Ovary (tissue), 9 donors: ENCODE results near the gene GAPDH. TPM values are rescaled to one million over a fixed set of nuclear protein-coding genes. Genes with fewer than 3 reads are reported as not detected.
"Not testable (repeated sequence)": the region's sequence is repeated elsewhere in the genome, so short reads cannot be mapped to it uniquely, and the experiment has no call there.

Experiments used
- DNase-seq, 5 donors: peaks; one replicate each; pipeline ENCODE4 v3.0.0-alpha.2; 2019 to 2020
- H3K27ac ChIP-seq, 2 donors: fragments of 200-600 bp; one replicate each; pipeline versions ENCODE4 v1.5.1 to v1.8.0; 2019 to 2022
- H3K27me3 ChIP-seq: fragments of 200-600 bp; one replicate; pipeline ENCODE4 v1.8.0; 2022
- H3K36me3 ChIP-seq: fragments of 200-600 bp; sonication (generic); one replicate; pipeline ENCODE4 v1.5.1; 2019
- H3K4me1 ChIP-seq: one replicate; pipeline ENCODE4 v1.8.1; 2013; ENCODE audit warnings: mild to moderate bottlenecking, moderate library complexity; ENCODE audit not compliant: insufficient read depth
- H3K4me3 ChIP-seq: fragments of 200-600 bp; sonication (generic); one replicate; pipeline ENCODE4 v1.5.1; 2017
- H3K9me3 ChIP-seq, 2 donors: fragments of 200-600 bp in 1 of 2; sonication (generic) in 1 of 2; one replicate each; pipeline versions ENCODE4 v1.5.1 to v1.8.1; 2013 to 2019; ENCODE audit warnings: mild to moderate bottlenecking in 1 of 2, moderate library complexity in 1 of 2
- EP300 ChIP-seq: sonication (generic); formaldehyde crosslinking; IDR thresholded peaks from one replicate; pipeline ENCODE4 v1.6.1; 2017; ENCODE audit warnings: antibody characterized with exemption
- POLR2A ChIP-seq: fragments of 450-650 bp; IDR thresholded peaks from one replicate; pipeline ENCODE4 v1.6.1; 2017; ENCODE audit warnings: antibody characterized with exemption, mild to moderate bottlenecking, moderate library complexity
- WGBS, 3 donors: extraction: QIAGEN DNeasy Blood & Tissue Kit in 1 of 3; methylation state at CpG; one replicate each; pipeline versions ENCODE4 v1.1.5 to v1.1.7; 2013 to 2017; 5-methylcytosine and 5-hydroxymethylcytosine counted together
- intact Hi-C, 4 donors: fragments of 100-400 bp; cut with DNase I; formaldehyde crosslinking; loops; one replicate each; pipeline versions ENCODE4 v1.11.0 to v1.15.1; 2022 to 2023
- polyA plus RNA-seq, 2 donors: library from polyadenylated mRNA; stranded (reverse); fragments of 200-250 nt in 1 of 2; fragments of 350-450 nt in 1 of 2; fragmentation: Illumina TruSeq in 1 of 2; extraction: RNeasy Lipid Tissue Mini Kit (QIAGEN cat#74804) in 1 of 2; gene quantifications; one replicate each; pipeline ENCODE4 v1.2.3, GENCODE V29; 2013 to 2014
- total RNA-seq, 7 donors: library from RNA; depleted of rRNA in 2 of 7; stranded (reverse); fragments of >200 nt in 2 of 7; fragmentation: NEBNext Ultra II Directional in 3 of 7; extraction: Animal tissue kit (Norgen Biotek cat#: 25700) in 3 of 7; gene quantifications; one replicate each; pipeline versions ENCODE4 v1.1.0 to v1.2.4, GENCODE V29; 2016 to 2023
- TF ChIP-seq, protein P1 (sequence below), 3 donors: fragments of 450-650 bp in 2 of 3; fragments of 200-600 bp in 1 of 3; IDR thresholded peaks; one replicate each; pipeline versions ENCODE4 v1.5.1 to v1.8.0; 2016 to 2022; ENCODE audit warnings: antibody characterized with exemption in 3 of 3, mild to moderate bottlenecking in 1 of 3
- donor health status: DM: no; HTN: no; CAD: no; lungs with moderate emphysema.
- donor health status: DM: no; HTN: no; CAD: no.
- donor health status: Bipolar disorder and iron deficiency.
- donor health status: DM: yes; HTN: yes; CAD: no.
- donor health status: DM: no; HTN: no; CAD: no.
- donor health status: DM: yes; HTN: yes; CAD: no.

Gene GAPDH
- total and polyA plus RNA-seq, 9 donors: 661 to 1,442 (median 1,247) TPM

DNA sequence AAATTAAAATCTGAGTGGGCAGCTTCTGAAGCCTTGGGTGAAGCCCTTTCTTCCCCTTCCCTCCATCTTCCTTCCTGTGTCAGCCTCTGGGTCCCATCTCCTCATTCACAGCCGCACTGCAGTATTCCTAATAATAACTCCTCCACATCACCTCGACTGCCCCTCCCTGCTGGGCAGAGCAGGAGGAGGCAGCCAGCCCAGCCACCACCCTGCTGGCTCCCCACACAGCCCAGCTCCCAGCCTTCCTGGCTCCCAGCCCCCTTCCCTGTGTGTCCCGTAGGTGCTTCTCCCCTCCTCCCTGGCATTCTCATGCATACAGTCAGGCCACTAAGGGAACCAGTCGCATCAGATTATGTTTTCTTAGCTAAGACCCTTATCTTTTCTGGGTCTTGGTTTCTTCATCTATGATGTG lies 17.8 kb downstream of the GAPDH start:
- intact Hi-C loops: loop anchor here in 1 of 4 donors (10.0 kb wide), 1 partner anchor 223 kb away; the partner anchor contains the start of gene LAG3
- TF ChIP-seq EP300: no peak
- Histone ChIP-seq H3K4me1 (peaks cover 25% of the 10 kb centered on the region), H3K36me3 (no peaks in the 10 kb centered on the region), H3K27ac (peak overlapping the region; percentile 46 to 53), H3K9me3 (no peaks in the 10 kb centered on the region), H3K27me3 (no peaks in the 10 kb centered on the region), H3K4me3 (no peak overlapping the region)
- no peak for DNase-seq
- 18 to 20% (median 19%) methylated on average over 4 of the region's 4 CpGs for WGBS, 3 donors

DNA sequence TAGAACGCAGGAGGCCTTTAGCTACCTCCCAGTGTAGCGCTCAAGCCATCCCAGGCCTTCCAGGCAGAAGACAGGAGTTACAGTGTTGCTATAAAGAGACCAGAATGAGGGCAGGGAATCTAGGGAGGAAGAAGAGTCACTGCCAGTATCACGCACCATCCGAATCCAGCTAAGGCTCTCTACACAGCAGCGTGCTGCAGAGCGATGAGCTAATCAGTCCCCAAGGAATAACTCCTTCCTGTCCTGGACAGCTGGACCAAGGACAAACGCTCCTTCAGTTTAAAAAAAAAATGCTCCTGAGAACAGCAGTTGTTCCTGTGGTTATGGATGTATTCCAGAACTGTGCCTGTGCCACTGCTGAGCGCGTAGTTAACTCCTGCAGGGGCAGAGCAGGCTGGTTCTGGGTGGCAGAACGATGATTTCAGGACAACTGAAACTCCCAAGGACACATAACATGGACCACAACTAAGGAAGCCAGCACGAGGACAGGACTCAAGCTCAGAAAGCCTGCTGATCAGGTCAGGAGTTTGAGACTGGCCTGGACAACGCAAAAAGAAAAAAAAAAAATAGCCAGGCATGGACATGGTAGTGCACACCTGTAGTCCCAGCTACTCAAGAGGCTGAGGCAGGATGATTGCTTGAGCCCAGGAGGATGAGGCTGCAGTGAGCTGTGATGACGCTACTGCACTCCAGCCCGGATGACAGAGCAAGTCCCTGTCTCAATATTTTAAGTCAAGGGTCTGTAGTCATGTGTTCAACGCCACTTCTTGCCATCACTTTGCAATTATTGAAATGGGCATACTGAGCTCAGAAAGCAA lies 18.9 kb downstream of the GAPDH start:
- intact Hi-C loops: loop anchor here in 1 of 4 donors (10.0 kb wide), 1 partner anchor 222 kb away; the partner anchor contains the start of gene LAG3

DNA sequence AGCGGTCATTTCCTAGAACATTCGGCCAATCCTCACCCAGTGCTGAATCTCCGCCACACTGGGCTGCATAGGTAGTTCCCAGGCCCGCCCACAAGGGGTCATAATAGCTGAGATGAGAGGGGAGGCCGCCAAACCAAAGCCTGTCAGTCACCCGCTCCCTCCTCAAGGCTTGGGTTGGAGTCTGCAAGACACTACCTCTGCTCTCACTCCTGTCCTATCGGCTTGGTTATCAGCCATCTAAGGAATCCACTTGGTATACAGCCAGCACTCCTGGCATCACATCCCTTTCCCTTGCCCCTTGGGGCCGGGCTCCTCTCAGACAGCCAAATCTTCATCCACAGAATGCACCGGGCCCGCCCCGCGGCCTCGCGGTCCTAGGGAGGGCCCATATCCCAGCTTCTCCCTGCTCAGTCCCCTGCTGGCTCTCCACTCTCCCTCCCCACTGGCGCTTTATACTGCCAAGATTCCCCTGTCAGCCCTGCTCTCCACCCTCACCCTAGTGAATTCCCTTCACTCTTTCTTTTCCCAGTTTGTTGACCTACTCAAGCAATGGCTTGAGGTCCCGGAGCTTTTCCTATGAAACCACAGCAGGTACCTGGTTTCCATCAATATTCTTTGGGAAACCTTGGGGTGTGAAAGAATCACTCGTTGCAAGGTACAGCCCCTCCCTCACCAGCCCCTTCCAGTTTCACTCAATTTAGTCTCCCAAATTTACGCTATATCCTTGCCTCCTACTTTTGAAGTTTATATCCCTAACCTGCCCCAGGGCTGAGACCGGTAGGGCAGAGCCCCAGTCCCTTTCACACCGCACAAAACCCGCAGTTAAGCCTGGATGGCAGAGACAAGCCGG lies 20.1 kb downstream of the GAPDH start:
- peak overlapping the region in 1 of 2 donors; percentile 26 for H3K27ac ChIP-seq
- TF ChIP-seq POLR2A (no peak), EP300 (no peak)
- TF ChIP-seq, protein P1, sequence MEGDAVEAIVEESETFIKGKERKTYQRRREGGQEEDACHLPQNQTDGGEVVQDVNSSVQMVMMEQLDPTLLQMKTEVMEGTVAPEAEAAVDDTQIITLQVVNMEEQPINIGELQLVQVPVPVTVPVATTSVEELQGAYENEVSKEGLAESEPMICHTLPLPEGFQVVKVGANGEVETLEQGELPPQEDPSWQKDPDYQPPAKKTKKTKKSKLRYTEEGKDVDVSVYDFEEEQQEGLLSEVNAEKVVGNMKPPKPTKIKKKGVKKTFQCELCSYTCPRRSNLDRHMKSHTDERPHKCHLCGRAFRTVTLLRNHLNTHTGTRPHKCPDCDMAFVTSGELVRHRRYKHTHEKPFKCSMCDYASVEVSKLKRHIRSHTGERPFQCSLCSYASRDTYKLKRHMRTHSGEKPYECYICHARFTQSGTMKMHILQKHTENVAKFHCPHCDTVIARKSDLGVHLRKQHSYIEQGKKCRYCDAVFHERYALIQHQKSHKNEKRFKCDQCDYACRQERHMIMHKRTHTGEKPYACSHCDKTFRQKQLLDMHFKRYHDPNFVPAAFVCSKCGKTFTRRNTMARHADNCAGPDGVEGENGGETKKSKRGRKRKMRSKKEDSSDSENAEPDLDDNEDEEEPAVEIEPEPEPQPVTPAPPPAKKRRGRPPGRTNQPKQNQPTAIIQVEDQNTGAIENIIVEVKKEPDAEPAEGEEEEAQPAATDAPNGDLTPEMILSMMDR (IDR thresholded peaks at IDR 0.05): peak in 1 of 3 donors; percentile 43
- H3K9me3 ChIP-seq: no peaks in the 10 kb centered on the region
- intact Hi-C loops: loop anchor here in 1 of 4 donors (10.0 kb wide), 1 partner anchor 220 kb away; the partner anchor contains the start of gene LAG3
- WGBS, 3 donors: 7 to 9% (median 7%) methylated on average over 22 of the region's 22 CpGs
- H3K4me1 ChIP-seq: peaks cover 25% of the 10 kb centered on the region
- H3K36me3 ChIP-seq: no peaks in the 10 kb centered on the region
- peak; percentile 61 to 76 (median 74) for DNase-seq
- no peaks in the 10 kb centered on the region for H3K27me3 ChIP-seq
- H3K4me3 ChIP-seq: peak overlapping the region; percentile 79

More for the DNA sequence above, 18.9 kb downstream of the GAPDH start:
- Histone ChIP-seq H3K36me3 (no peaks in the 10 kb centered on the region), H3K27ac (peak overlapping the region in 1 of 2 donors; percentile 53), H3K9me3 (no peaks in the 10 kb centered on the region), H3K4me3 (no peak overlapping the region), H3K4me1 (peaks cover 25% of the 10 kb centered on the region), H3K27me3 (no peaks in the 10 kb centered on the region)
- DNase-seq: peak in 1 of 5 donors; percentile 61
- WGBS, 3 donors: 30 to 34% (median 33%) methylated on average over 15 of the region's 15 CpGs
- no peak for TF ChIP-seq POLR2A
- peak; percentile 43 for TF ChIP-seq EP300

DNA sequence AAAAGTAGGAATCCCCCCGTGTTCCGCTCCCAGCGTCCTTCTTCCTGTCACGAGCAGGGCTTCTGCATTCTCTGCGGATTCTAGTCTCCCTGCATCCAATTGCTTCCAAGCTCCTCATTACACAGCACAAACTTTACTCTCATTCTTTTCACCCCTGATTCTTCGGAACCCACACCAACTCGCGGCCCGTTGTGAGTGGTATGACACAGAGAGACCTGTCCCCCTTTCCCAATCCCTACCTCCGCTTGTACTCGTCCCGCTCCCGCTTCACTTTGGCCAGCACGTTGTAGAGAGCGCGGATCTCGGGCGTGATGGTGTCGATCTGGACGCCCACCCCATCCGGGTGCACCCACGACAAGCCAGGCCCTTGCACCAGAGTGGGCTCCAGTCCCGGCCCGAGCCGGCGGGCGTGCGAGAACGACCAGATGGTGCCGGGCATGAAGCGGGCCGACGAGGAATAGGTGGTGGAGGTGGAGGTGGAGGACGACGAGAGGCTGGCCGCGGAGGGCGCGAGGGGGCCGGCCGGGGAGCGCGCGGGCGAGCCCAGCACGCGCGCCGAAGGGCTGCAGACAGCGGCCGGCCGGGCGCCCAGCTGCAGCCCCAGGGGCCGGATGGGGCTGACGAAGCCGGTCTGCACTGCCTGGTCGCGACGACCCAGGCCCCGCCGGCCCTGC lies 20.8 kb downstream of the GAPDH start:
- intact Hi-C loops: loop anchor here in 1 of 4 donors (10.0 kb wide), 1 partner anchor 220 kb away; the partner anchor contains the start of gene LAG3
- Histone ChIP-seq H3K4me1 (peaks cover 25% of the 10 kb centered on the region), H3K27me3 (no peaks in the 10 kb centered on the region), H3K27ac (peak overlapping the region in 1 of 2 donors; percentile 26), H3K4me3 (peak overlapping the region; percentile 79), H3K36me3 (no peaks in the 10 kb centered on the region), H3K9me3 (no peaks in the 10 kb centered on the region)
- TF ChIP-seq EP300 (no peak), POLR2A (no peak)
- TF ChIP-seq, protein P1 (IDR thresholded peaks at IDR 0.05): no peak
- WGBS, 3 donors: 1% methylated on average over 24 to 61 of the region's 61 CpGs
- peak in 1 of 5 donors; percentile 21 for DNase-seq

DNA sequence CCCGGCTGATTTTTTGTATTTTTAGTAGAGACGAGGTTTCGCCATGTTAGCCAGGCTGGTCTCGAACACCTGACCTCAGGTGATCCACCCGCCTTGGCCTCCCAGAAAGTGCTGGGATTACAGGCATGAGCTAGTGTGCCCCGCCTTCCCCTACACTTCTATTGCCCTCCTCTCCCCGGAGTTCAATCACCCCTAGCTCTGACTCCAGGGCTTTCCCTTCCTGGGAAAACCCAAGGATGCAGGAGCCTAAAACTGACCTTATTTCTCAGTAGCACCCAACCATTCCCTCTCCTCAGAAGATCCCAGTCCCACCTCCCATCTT lies 22.1 kb downstream of the GAPDH start:
- H3K9me3 ChIP-seq, H3K27me3 ChIP-seq, DNase-seq, H3K4me3 ChIP-seq, H3K36me3 ChIP-seq: not testable (repeated sequence)
- intact Hi-C loops: loop anchor here in 1 of 4 donors (10.0 kb wide), 1 partner anchor 218 kb away; the partner anchor contains the start of gene LAG3
- Histone ChIP-seq H3K4me1 (peaks cover 21% of the 10 kb centered on the region), H3K27ac (peak overlapping the region in 1 of 2 donors; percentile 26)
- 71 to 84% (median 78%) methylated on average over 7 of the region's 7 CpGs for WGBS, 3 donors
